Lower lobe of right lung (tissue), 2 donors: Measurements from ENCODE around the gene TEC. TPM values are rescaled to one million over a fixed set of nuclear protein-coding genes. Genes with fewer than 3 reads are reported as not detected.

ENCODE experiments used
- ATAC-seq, 2 donors: fragments of 200-7000 bp; cut with Tn5 transposase; one replicate each; pipeline ENCODE4 v1.9.1; 2020 to 2022; ENCODE audit warnings: mild to moderate bottlenecking in 2 of 2, moderate library complexity in 2 of 2
- DNase-seq: peaks from one replicate; pipeline ENCODE4 v3.0.0-alpha.2; 2020
- H3K27ac ChIP-seq: fragments of 200-600 bp; one replicate; pipeline ENCODE4 v1.8.0; 2022
- H3K27me3 ChIP-seq: fragments of 200-600 bp; one replicate; pipeline ENCODE4 v1.8.0; 2022; ENCODE audit warnings: low read depth
- H3K36me3 ChIP-seq: fragments of 200-600 bp; one replicate; pipeline ENCODE4 v1.8.0; 2022; ENCODE audit warnings: mild to moderate bottlenecking
- H3K4me1 ChIP-seq: fragments of 200-600 bp; one replicate; pipeline ENCODE4 v1.8.0; 2022
- H3K4me3 ChIP-seq: fragments of 200-600 bp; one replicate; pipeline ENCODE4 v1.8.0; 2022; ENCODE audit warnings: mild to moderate bottlenecking
- H3K9me3 ChIP-seq: fragments of 200-600 bp; one replicate; pipeline ENCODE4 v1.8.0; 2022
- CTCF ChIP-seq: fragments of 200-600 bp; IDR thresholded peaks from one replicate; pipeline ENCODE4 v1.8.0; 2022; ENCODE audit warnings: antibody characterized with exemption, mild to moderate bottlenecking
- intact Hi-C: fragments of 100-400 bp; cut with DNase I; formaldehyde crosslinking; loops from one replicate; pipeline ENCODE4 v1.11.0; 2022
- total RNA-seq: library from RNA; stranded (reverse); fragmentation: NEBNext Ultra II Directional; extraction: Animal tissue kit (Norgen Biotek cat#: 25700); gene quantifications from one replicate; pipeline ENCODE4 v1.2.1, GENCODE V29; 2021
- donor health status: DM: no; HTN: yes; CAD: no; lungs with severe emphysema.

Gene TEC
- total RNA-seq, 1 donor from 2014 or later, result 7.4 TPM

GRCh38 chr4:48247142-48247877 is 22.3 kb downstream of the TEC start:
- no peak for TF ChIP-seq CTCF
- Histone ChIP-seq H3K4me3 (no peak overlapping the region), H3K27ac (no peak overlapping the region), H3K27me3 (no peaks in the 10 kb centered on the region), H3K36me3 (no peaks in the 10 kb centered on the region), H3K4me1 (no peaks in the 10 kb centered on the region), H3K9me3 (no peaks in the 10 kb centered on the region)
- intact Hi-C loops, result no loop called here
- no peak for DNase-seq
- no peak for ATAC-seq

GRCh38 chr4:48244665-48245064 is 25.0 kb downstream of the TEC start:
- DNase-seq, result no peak
- H3K4me3 ChIP-seq, result no peak overlapping the region
- no peaks in the 10 kb centered on the region for H3K4me1 ChIP-seq
- no peaks in the 10 kb centered on the region for H3K27me3 ChIP-seq
- ATAC-seq, result no peak
- no peaks in the 10 kb centered on the region for H3K36me3 ChIP-seq
- no peak overlapping the region for H3K27ac ChIP-seq
- H3K9me3 ChIP-seq, result no peaks in the 10 kb centered on the region
- no peak for TF ChIP-seq CTCF
- intact Hi-C loops, result no loop called here

GRCh38 chr4:48243887-48244286 is 25.8 kb downstream of the TEC start:
- Histone ChIP-seq H3K4me3 (no peak overlapping the region), H3K27ac (no peak overlapping the region), H3K9me3 (no peaks in the 10 kb centered on the region), H3K27me3 (no peaks in the 10 kb centered on the region), H3K4me1 (no peaks in the 10 kb centered on the region), H3K36me3 (no peaks in the 10 kb centered on the region)
- DNase-seq (no peak), ATAC-seq (no peak)
- no peak for TF ChIP-seq CTCF
- intact Hi-C loops, result no loop called here

- intact Hi-C loops, result no loop called here
- TF ChIP-seq CTCF, result no peak
- no peak for ATAC-seq
These were observed 26.2 kb downstream of the TEC start for GRCh38 chr4:48243429-48243828.

GRCh38 chr4:48242511-48243195 is 27.0 kb downstream of the TEC start:
- no peaks in the 10 kb centered on the region for H3K36me3 ChIP-seq
- ATAC-seq (no peak), DNase-seq (no peak)
- no peaks in the 10 kb centered on the region for H3K4me1 ChIP-seq
- no peak overlapping the region for H3K27ac ChIP-seq
- H3K27me3 ChIP-seq, result no peaks in the 10 kb centered on the region
- no peak overlapping the region for H3K4me3 ChIP-seq
- intact Hi-C loops, result no loop called here
- H3K9me3 ChIP-seq, result no peaks in the 10 kb centered on the region
- TF ChIP-seq CTCF, result no peak

More at GRCh38 chr4:48243429-48243828, 26.2 kb downstream of the TEC start:
- Histone ChIP-seq H3K4me1 (no peaks in the 10 kb centered on the region), H3K36me3 (no peaks in the 10 kb centered on the region), H3K9me3 (no peaks in the 10 kb centered on the region), H3K27me3 (no peaks in the 10 kb centered on the region), H3K4me3 (no peak overlapping the region), H3K27ac (no peak overlapping the region)
- DNase-seq, result no peak
